HCT116 (cell line): Measurements from ENCODE around the gene SLC22A15. TPM values are rescaled to one million over a fixed set of nuclear protein-coding genes. Genes with fewer than 3 reads are reported as not detected.

ENCODE experiments used
- ATAC-seq: fragments of 200-7000 bp; cut with Tn5 transposase; 2 replicates; pipeline ENCODE4 v1.9.1; 2020; ENCODE audit warnings: mild to moderate bottlenecking, moderate library complexity
- BruUV-seq: library from RNA; stranded (reverse); fragments of 400-500 nt; replicated peaks from 2 replicates; lab custom pipeline; 2021; lab: Mats Ljungman, UMichigan
- CTCF ChIA-PET: fragments of 300-600 bp; sonication (Branson Sonifier 250); formaldehyde crosslinking; loops from one replicate; lab custom pipeline; 2021; ENCODE audit warnings: antibody characterized with exemption; lab: Charles Lee
- POLR2A ChIA-PET: fragments of 300-600, 350-600 bp; sonication (Branson Sonifier 250); formaldehyde crosslinking; loops from one replicate; lab custom pipeline; 2021; ENCODE audit warnings: antibody characterized with exemption; lab: Charles Lee
- RAD21 ChIA-PET, 2 experiments: fragments of 300-600 bp; sonication (Branson Sonifier 250); formaldehyde crosslinking; loops; one replicate each; lab custom pipeline; 2023; ENCODE audit warnings: low total read pairs in 2 of 2; ENCODE audit not compliant: uncharacterized antibody in 2 of 2, unreplicated experiment in 2 of 2, low non-redundant PET in 1 of 2; lab: Charles Lee
- DNase-seq: peaks from one replicate; pipeline ENCODE4 v3.0.0-alpha.2; 2010; ENCODE audit warnings: low read depth, low spot score
- H2AFZ ChIP-seq: fragments of 200-600 bp; shearing (Covaris generic), sonication (generic); 2 replicates; pipeline ENCODE4 v1.6.1; 2017; ENCODE audit warnings: low read depth, mixed run types, mixed read lengths, antibody characterized with exemption, low read length; ENCODE audit not compliant: poor library complexity, severe bottlenecking
- H3K27ac ChIP-seq: 2 replicates; pipeline ENCODE4 v1.5.1; 2012; ENCODE audit warnings: low read depth, low read length
- H3K27me3 ChIP-seq: fragments of 200-600 bp; sonication (generic); 2 replicates; pipeline ENCODE4 v1.6.1; 2016; ENCODE audit warnings: mixed run types, low read length, mixed read lengths; ENCODE audit not compliant: insufficient read depth
- H3K36me3 ChIP-seq, 2 experiments: fragments of 200-500 bp in 1 of 2; fragments of 200-600 bp in 1 of 2; sonication (Bioruptor generic) in 1 of 2; sonication (generic) in 1 of 2; 2 replicates each; pipeline versions ENCODE4 v1.5.1 to v1.6.1; 2014 to 2016; ENCODE audit warnings: low read length in 2 of 2, inconsistent platforms in 1 of 2, mixed read lengths in 1 of 2, mixed run types in 1 of 2; ENCODE audit not compliant: insufficient read depth in 2 of 2, control insufficient read depth in 1 of 2
- H3K4me1 ChIP-seq, 2 experiments: fragments of 200-600 bp in 1 of 2; sonication (generic) in 1 of 2; 2 replicates each; pipeline versions ENCODE4 v1.5.1 to v1.6.1; 2012 to 2017; ENCODE audit warnings: low read length in 2 of 2, inconsistent platforms in 1 of 2, mild to moderate bottlenecking in 1 of 2, mixed read lengths in 1 of 2, mixed run types in 1 of 2, moderate library complexity in 1 of 2; ENCODE audit not compliant: insufficient read depth in 2 of 2, control insufficient read depth in 1 of 2
- H3K4me2 ChIP-seq: fragments of 200-600 bp; sonication (generic); 2 replicates; pipeline ENCODE4 v1.6.1; 2017; ENCODE audit warnings: mixed run types, low read length, mixed read lengths
- H3K4me3 ChIP-seq, 2 experiments: fragments of 200-600 bp in 1 of 2; sonication (generic) in 1 of 2; replicated peaks in 1 of 2; 2 replicates each; pipeline ENCODE4 v1.5.1; 2011 to 2016; ENCODE audit warnings: low read length in 2 of 2, control low read depth in 1 of 2, low read depth in 1 of 2, mild to moderate bottlenecking in 1 of 2, mixed read lengths in 1 of 2, mixed run types in 1 of 2
- H3K79me2 ChIP-seq: fragments of 200-600 bp; sonication (generic); 2 replicates; pipeline ENCODE4 v1.6.1; 2017; ENCODE audit warnings: mild to moderate bottlenecking, mixed run types, low read length, moderate library complexity, mixed read lengths; ENCODE audit not compliant: insufficient read depth
- H3K9ac ChIP-seq: fragments of 200-600 bp; sonication (generic); 2 replicates; pipeline ENCODE4 v1.6.1; 2016; ENCODE audit warnings: low read length, mixed read lengths
- H3K9me2 ChIP-seq: fragments of 200-600 bp; sonication (generic), shearing (Covaris generic); 2 replicates; pipeline ENCODE4 v1.6.1; 2017; ENCODE audit warnings: mixed run types, mild to moderate bottlenecking, moderate library complexity; ENCODE audit not compliant: insufficient read depth
- H3K9me3 ChIP-seq, 2 experiments: fragments of 200-500 bp in 1 of 2; fragments of 200-600 bp in 1 of 2; sonication (Bioruptor generic) in 1 of 2; sonication (generic) in 1 of 2; 2 replicates each; pipeline ENCODE4 v1.6.1; 2014 to 2017; ENCODE audit warnings: low read length in 2 of 2, mixed read lengths in 2 of 2, inconsistent platforms in 1 of 2, low read depth in 1 of 2, mild to moderate bottlenecking in 1 of 2, mixed run types in 1 of 2, moderate library complexity in 1 of 2; ENCODE audit not compliant: control insufficient read depth in 1 of 2, insufficient read depth in 1 of 2
- H4K20me1 ChIP-seq: fragments of 200-600 bp; sonication (generic), shearing (Covaris generic); 2 replicates; pipeline ENCODE4 v1.6.1; 2017; ENCODE audit warnings: mixed run types, mild to moderate bottlenecking, moderate library complexity; ENCODE audit not compliant: insufficient read depth
- ATF3 ChIP-seq: IDR thresholded peaks from 2 replicates; pipeline ENCODE4 v1.6.1; 2012
- CEBPB ChIP-seq: IDR thresholded peaks from 2 replicates; pipeline ENCODE4 v1.6.1; 2012; ENCODE audit warnings: low read depth
- EGR1 ChIP-seq: IDR thresholded peaks from 2 replicates; pipeline ENCODE4 v1.6.1; 2012; ENCODE audit warnings: low read depth
- FOSL1 ChIP-seq: IDR thresholded peaks from 2 replicates; pipeline ENCODE4 v1.6.1; 2012; ENCODE audit warnings: low read depth
- JUND ChIP-seq: IDR thresholded peaks from 2 replicates; pipeline ENCODE4 v1.6.1; 2012
- MAX ChIP-seq: IDR thresholded peaks from 2 replicates; pipeline ENCODE4 v1.6.1; 2012
- ZFX ChIP-seq: fragments of 450-650 bp; IDR thresholded peaks from 2 replicates; pipeline ENCODE4 v1.6.1; 2017
- ZNF274 ChIP-seq: fragments of 200-500 bp; sonication (Bioruptor generic); IDR thresholded peaks from 2 replicates; pipeline ENCODE4 v1.6.1; 2014; ENCODE audit warnings: mild to moderate bottlenecking, low read depth, low read length, inconsistent platforms
- intact Hi-C: fragments of 100-400 bp; cut with micrococcal nuclease; formaldehyde crosslinking; loops from 2 replicates; pipeline ENCODE4 v1.10.0; 2022
- total RNA-seq: library from RNA; stranded (reverse); gene quantifications from one replicate; pipeline ENCODE4 v1.2.1, GENCODE V29; 2021; ENCODE audit not compliant: unreplicated experiment

Gene SLC22A15
- total RNA-seq, 1 experiment from 2014 or later, result 3.1 TPM

- intact Hi-C loops, result no loop called here
- CTCF ChIA-PET, result no interaction called here
These were observed 114.8 kb downstream of the SLC22A15 start for GRCh38 chr1:116091083-116091482.

GRCh38 chr1:116092752-116093489 is 116.6 kb downstream of the SLC22A15 start:
- ChIA-PET POLR2A (no interaction called here), RAD21 (no interaction called here), CTCF (no interaction called here)
- H2AFZ ChIP-seq, result no peak overlapping the region
- H3K9ac ChIP-seq, result no peak overlapping the region
- no peak for DNase-seq
- no peak overlapping the region for H3K4me2 ChIP-seq
- H3K9me2 ChIP-seq, result no peaks in the 10 kb centered on the region
- BruUV-seq, result no TSS peak
- no peaks in the 10 kb centered on the region for H3K9me3 ChIP-seq
- TF ChIP-seq CEBPB (no peak), MAX (no peak), ATF3 (no peak), FOSL1 (no peak), JUND (no peak), ZFX (no peak), ZNF274 (no peak), EGR1 (no peak)
- no peaks in the 10 kb centered on the region for H4K20me1 ChIP-seq
- no peaks in the 10 kb centered on the region for H3K4me1 ChIP-seq
- no peak overlapping the region for H3K27ac ChIP-seq
- ATAC-seq, result no peak
- H3K36me3 ChIP-seq, result no peaks in the 10 kb centered on the region
- H3K27me3 ChIP-seq, result no peaks in the 10 kb centered on the region
- intact Hi-C loops, result no loop called here
- no peak overlapping the region for H3K4me3 ChIP-seq
- no peaks in the 10 kb centered on the region for H3K79me2 ChIP-seq

More at GRCh38 chr1:116091083-116091482, 114.8 kb downstream of the SLC22A15 start:
- ATAC-seq (no peak), DNase-seq (no peak)
- Histone ChIP-seq H3K36me3 (no peaks in the 10 kb centered on the region), H3K27me3 (no peaks in the 10 kb centered on the region), H3K4me2 (no peak overlapping the region), H3K4me1 (no peaks in the 10 kb centered on the region), H3K27ac (no peak overlapping the region), H3K79me2 (no peaks in the 10 kb centered on the region), H4K20me1 (no peaks in the 10 kb centered on the region), H2AFZ (no peak overlapping the region), H3K9me2 (no peaks in the 10 kb centered on the region), H3K9ac (no peak overlapping the region), H3K4me3 (no peak overlapping the region), H3K9me3 (no peaks in the 10 kb centered on the region)
- TF ChIP-seq JUND (no peak), MAX (no peak)
- ChIA-PET RAD21 (no interaction called here), POLR2A (no interaction called here)
- no TSS peak for BruUV-seq
